GM19452 (cell line): ENCODE results near the gene SPIB.
"Not testable (repeated sequence)": the region's sequence is repeated elsewhere in the genome, so short reads cannot be mapped to it uniquely, and the experiment has no call there.

Source experiments
- ATAC-seq: cut with Tn5 transposase; IDR thresholded peaks from one replicate; pipeline ENCODE4 v1.9.1; 2021; ENCODE audit not compliant: unreplicated experiment

The SPIB gene

GRCh38 chr19:50390952-50391351 is 27.8 kb upstream of the SPIB start:
- ATAC-seq = not testable (repeated sequence)

- no peak for ATAC-seq
These were observed 26.0 kb upstream of the SPIB start for GRCh38 chr19:50392759-50393158.

- no peak for ATAC-seq
These were observed 25.1 kb upstream of the SPIB start for GRCh38 chr19:50393589-50393988.

- no peak for ATAC-seq
These were observed 24.7 kb upstream of the SPIB start for GRCh38 chr19:50394017-50394416.

- no peak for ATAC-seq
These were observed 19.9 kb upstream of the SPIB start for GRCh38 chr19:50398675-50399367.

- no peak for ATAC-seq
These were observed 19.4 kb upstream of the SPIB start for GRCh38 chr19:50399368-50399745.

GRCh38 chr19:50401605-50402450 is 16.9 kb upstream of the SPIB start:
- ATAC-seq = no peak

GRCh38 chr19:50402544-50403301 is 16.0 kb upstream of the SPIB start:
- ATAC-seq = no peak

- ATAC-seq = no peak
These were observed 12.4 kb upstream of the SPIB start for GRCh38 chr19:50406156-50406820.

GRCh38 chr19:50406829-50407228 is 11.9 kb upstream of the SPIB start:
- no peak for ATAC-seq

GRCh38 chr19:50409347-50409746 is 9.4 kb upstream of the SPIB start:
- ATAC-seq = no peak

GRCh38 chr19:50410109-50410508 is 8.6 kb upstream of the SPIB start:
- no peak for ATAC-seq

- ATAC-seq = no peak
These were observed 6.3 kb upstream of the SPIB start for GRCh38 chr19:50412419-50412818.

- ATAC-seq = no peak
These were observed 5.6 kb upstream of the SPIB start for GRCh38 chr19:50413096-50413495.

GRCh38 chr19:50413531-50413930 is 5.2 kb upstream of the SPIB start:
- ATAC-seq = no peak

GRCh38 chr19:50414864-50415660 is 3.7 kb upstream of the SPIB start:
- ATAC-seq = no peak

- ATAC-seq = no peak
These were observed 3.1 kb upstream of the SPIB start for GRCh38 chr19:50415661-50416033.

- ATAC-seq = no peak
These were observed 2.4 kb upstream of the SPIB start for GRCh38 chr19:50416034-50416977.
